HG02571 (cell line): Measurements from ENCODE around the gene TMEM79.

Experiments
- ATAC-seq: cut with Tn5 transposase; IDR thresholded peaks from one replicate; pipeline ENCODE4 v1.9.1; 2021; ENCODE audit warnings: mild to moderate bottlenecking, moderate library complexity; ENCODE audit not compliant: unreplicated experiment

Gene TMEM79

DNA sequence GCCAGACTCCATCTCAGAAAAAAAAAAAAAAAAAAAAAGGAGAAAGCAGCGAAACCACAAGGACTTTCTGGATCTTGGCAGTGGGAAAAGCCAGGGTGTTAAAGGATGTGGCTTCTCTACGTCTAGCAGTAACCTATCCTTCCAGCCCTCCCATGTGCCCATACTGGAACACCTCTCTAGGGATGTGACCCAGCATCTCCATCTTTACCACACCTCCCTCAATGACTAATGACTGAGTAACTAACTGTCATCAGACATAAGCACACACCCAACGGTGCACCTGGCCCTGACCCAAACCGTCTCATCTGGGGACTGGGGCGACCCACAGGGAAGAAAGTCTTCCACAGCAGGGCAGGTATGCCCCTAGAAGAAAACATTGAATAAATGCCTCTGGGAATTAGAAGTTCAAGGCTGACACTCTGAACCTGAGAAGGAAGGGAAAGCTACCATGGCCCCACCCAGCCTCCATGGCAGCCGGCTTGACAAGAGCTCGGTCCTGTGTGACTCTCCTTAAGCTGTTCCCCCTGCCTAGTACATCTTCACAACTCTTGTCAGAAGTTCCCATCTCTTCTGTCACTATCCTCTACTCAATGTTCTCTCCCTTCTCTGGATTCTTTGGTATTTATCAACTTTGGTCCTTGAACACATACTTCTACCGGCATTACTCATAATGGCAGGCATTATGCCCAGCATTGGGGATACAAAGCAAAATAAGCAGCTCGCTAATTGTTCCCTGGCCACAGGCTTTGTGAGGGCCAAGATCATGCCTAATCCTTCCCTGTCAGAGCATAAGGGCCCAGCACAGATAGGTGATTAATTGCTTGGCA lies 21.5 kb upstream of the TMEM79 start:
- ATAC-seq: no peak

GRCh38 chr1:156263288-156263655 lies 20.9 kb upstream of the TMEM79 start:
- ATAC-seq: no peak

DNA sequence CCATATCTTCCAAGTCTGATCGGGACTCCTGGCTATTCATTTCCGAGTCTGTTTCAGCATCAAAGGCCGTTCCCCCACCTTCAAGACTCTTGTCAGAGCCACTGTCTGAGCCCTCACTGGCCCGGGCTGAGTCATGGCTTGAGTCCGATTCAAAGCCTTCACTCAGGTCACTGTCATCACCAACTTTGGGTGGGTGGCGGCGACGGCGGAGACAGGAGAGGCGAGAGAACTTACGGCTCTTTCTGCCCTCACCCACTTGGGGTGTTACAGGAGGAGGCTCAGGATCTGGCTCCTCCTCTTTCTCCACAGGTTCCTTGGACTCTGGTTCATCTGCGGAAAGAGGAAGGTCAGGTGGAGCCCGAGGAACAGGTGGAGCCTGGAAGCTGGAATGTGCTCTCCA lies 18.1 kb upstream of the TMEM79 start:
- no peak for ATAC-seq

GRCh38 chr1:156268336-156268735 lies 15.8 kb upstream of the TMEM79 start:
- no peak for ATAC-seq

DNA sequence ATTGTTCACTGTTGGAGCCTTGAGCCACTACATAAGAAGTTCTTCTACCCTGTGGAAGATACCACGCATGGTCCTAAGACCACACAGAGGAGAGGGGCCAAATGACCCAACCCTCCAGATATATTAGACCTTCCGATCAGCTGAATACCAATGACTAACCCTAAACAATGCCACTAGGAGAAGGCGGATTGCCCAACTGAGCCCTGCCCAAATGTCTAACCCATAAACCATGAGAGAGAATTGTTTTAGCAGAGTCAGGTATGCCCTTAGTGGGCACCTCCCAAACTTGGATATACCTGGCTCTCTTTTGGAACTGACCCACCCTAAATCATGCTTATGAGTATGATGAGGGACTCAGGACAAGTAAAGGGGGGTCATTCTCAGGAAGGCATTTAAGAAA lies 13.8 kb upstream of the TMEM79 start:
- no peak for ATAC-seq

DNA sequence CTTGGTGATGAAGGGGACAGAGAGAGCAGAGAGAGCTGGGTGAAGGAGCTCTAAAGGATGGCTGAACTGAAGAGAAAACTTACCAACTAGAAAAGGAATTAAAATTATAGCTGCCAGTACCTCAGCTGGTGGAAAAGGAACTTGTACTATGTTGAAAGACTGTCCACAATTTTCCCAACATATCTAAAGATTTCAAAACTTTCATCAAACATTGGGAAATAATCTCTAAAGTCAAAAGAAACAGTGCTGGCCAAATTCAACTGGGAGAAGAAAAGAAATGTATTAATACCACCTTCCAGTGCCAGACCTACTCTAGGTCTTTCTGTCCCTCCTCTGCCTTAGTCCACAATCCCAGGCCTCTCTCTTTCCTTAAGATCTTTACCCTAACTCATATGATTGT lies 7.6 kb upstream of the TMEM79 start:
- no peak for ATAC-seq

GRCh38 chr1:156276966-156277381 lies 7.2 kb upstream of the TMEM79 start:
- no peak for ATAC-seq

DNA sequence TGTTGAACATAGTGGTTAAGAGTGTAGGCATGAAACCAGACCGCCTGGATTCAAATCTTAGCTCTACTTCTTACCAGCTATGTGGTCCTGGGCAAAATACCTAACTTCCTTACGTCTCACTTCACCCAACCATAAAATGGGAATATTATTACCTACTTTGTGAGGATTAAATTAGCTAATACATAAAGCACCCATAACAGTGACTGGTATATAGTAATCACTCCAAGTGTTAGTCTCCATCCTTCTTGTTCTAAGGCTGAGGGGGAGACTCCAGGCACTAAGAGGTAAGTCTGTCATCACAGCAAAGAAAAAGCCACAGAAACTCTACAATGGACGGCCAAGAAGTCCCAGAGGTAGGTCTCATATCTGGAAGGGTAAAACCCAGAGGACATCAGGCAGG lies 4.3 kb upstream of the TMEM79 start:
- ATAC-seq: no peak

- peak; percentile 46 for ATAC-seq
These were observed 2.8 kb upstream of the TMEM79 start for GRCh38 chr1:156281281-156281680.

DNA sequence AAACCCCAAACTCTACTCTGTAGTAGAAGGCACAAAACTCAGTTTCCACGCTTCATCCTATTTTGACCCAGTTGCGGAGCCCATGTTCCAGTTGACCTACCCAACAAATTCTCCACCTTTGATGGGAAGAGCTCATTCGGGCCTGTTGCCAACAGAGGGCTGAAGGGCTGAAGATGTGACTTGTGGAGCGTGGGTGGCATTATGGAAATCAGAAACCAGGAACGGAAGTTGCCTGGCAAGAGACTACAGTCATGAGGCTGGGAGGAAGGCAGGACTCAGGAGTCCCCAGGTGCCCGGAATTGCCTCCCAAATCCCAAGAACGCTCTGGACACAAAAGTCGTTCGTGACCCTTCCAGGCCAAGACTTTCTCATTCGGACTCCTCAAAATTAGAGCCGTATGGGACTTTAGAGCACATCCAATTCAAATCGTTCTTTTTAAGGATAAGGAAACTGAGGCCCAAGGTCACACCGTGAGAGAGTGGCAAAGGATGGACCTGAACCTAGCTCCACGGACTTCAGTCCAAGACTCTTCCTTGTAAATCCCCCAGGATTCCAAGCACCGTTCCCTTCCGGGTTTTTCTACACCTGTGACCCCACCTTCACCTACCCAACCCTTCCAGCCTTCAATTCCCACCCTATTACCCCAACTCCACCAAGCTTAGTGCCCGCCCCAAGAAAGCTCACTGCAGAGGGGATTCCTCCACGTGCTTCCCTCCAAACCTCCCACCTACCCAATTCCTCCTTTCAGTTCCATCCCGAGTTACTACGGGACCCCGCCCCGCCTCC lies 2.2 kb upstream of the TMEM79 start:
- ATAC-seq: no peak

DNA sequence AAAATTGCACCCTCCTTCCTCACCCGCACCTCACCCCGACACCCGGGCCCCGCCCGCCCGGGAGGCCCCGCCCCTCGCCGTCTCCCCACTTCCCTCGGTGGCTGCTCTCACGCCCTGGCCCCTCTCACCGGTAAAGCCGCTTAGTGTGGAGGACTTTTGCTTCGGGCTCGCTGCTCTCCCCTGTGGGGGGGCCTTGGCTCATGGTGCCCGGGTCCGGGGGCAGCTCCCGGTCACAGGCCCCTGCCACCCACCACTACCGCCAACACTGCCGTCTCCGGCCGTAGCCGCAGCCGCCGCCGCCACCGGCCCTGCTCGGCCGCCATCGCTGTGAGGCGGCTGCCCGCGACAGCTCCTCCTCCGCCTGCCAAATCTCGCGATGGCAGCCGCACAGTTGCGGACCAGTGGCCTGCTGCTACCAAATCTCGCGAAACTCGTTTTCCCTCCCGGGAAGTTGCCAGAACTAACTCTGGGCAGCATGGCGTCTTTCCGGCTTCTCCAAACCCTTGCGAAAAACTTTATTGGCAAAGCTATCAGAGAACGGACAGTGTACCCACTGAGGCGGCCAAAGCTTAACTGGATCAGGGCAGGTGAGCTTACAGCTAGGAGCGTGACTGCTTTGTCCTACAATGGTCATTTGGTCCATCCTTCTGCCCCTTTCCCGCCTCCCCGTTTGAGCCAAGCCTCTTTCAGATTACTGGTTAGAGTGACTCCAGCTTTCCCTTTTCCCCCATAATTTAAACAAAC lies 1.5 kb upstream of the TMEM79 start, which contains the start of gene SMG5:
Gene SMG5, minus strand, starts transcription at position 347 of the 744 bp plus-strand sequence. Its CDS starts 145 bp downstream, at position 202.
- peak; percentile 65 for ATAC-seq

GRCh38 chr1:156283521-156283920 lies 604 bp upstream of the TMEM79 start:
- ATAC-seq: no peak

DNA sequence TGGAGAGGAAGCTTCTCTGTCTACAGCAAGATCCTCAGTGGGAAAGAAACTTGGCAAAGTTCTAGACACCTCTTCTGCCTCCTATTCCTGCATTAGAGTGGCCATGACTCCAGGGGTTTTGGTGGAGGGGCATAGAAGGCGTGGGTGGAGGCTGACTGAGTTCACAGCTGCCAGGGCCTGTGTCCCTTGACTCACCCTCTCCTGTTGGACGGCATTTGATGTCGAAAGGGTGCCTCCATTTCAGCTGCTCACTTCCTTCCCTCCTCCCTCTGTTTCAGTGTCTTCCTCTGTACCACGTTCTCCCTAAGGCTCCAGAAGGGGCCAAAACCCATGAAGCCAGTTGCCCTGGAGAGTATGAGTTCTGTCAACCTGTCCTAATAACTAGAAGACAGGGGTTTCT lies 632 bp downstream of the TMEM79 start:
- no peak for ATAC-seq

- no peak for ATAC-seq
These were observed 1.3 kb downstream of the TMEM79 start for GRCh38 chr1:156285437-156285836.

GRCh38 chr1:156286061-156286460 lies 1.9 kb downstream of the TMEM79 start:
- no peak for ATAC-seq

DNA sequence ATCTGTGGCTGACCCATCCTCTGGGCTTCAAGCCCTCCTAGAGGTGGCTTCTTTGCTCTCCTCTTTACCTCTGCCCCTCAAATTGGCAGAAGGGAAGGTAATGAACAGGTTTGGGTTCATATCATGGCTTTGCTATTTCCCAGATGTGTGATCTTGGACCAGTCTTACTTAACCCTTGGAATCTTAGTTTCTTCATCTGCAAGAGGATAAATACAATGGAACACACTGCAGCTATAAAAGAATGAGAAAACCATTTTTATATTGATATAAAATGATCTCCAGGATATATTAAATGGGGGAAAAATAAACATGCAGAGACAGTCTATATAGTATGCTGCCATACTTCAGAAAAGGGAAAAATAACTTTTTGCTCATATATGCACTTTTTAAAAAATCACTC lies 5.7 kb downstream of the TMEM79 start:
- no peak for ATAC-seq

GRCh38 chr1:156291226-156292061 lies 7.3 kb downstream of the TMEM79 start:
- ATAC-seq: peak; percentile 66

DNA sequence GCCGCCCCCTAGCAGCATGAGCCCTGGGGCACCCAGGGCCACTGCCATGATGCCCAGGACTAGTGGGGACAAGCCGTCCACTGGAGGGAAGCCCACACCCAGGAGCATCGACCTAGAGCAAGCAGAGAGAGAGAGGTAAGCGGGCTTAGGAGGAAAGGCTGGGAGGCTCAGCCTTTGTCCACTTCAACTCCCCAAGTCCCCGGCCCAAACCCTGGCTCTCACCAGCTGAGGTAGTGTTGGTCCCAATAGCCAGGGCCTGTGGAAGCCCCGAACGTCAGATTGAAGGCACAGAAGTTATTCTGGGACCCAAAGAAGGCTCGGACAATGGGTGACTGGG lies 8.9 kb downstream of the TMEM79 start:
- ATAC-seq: no peak

DNA sequence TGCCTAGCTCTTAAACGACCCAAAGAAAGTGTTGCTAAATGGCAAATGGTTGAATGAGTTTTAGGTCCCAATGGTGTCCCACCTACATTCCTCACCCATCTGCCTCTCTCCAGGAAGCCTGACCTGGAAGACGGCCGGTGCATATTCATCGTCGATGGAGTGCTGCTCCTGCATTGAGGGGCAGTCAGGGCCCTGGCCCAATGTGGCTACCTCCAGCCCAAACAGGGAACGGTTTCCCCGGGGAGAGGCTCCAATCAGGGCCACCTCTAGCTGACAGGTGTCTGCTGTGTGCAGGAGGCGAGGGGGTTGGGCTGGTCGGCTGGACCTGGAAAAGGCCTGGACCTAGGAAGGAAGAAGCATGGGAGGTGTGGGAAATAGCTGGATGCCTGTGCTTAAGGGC lies 9.8 kb downstream of the TMEM79 start:
- no peak for ATAC-seq

DNA sequence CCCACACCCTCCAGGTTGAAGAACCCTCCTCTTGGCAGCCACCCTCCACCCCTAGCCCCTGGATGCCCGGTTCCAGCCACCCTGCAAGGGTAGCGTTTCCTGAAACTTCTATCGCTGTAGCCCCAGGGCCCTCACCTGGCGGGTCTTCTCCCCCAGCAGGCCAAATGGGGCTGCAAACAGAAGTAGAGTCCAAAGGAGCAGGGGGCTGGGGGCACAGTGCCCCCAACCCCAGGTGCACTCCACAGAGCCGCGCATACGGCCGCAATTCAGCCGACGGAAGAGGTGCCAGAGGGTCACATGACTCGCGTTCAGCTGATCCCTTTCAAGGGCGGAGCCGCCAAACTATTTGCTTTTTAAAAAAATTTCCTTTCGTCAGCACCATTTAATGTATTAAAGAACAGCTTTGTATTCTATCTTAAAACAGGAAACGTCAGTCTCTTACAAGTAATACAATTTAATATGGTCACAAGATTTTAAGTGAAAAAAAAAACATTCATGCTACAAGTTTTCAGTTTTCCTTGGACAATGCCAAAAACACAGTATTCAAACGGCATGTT lies 11.3 kb downstream of the TMEM79 start, which contains the start of gene GLMP:
Gene GLMP, minus strand, starts transcription at position 289 of the 557 bp plus-strand sequence. Its CDS starts 34 bp downstream, at position 255.
- no peak for ATAC-seq
